K562 (cell line): Measurements from ENCODE around the gene FITM1. TPM values are rescaled to one million over a fixed set of nuclear protein-coding genes. Genes with fewer than 3 reads are reported as not detected.

ENCODE experiments used
- CGGBP1 ChIP-seq: fragments of 250-450 bp; sonication (Bioruptor Pico); IDR thresholded peaks from 2 replicates; pipeline ENCODE4 v1.9.0; 2021; ENCODE audit warnings: mild to moderate bottlenecking
- CHD1 ChIP-seq: fragments of 200-600 bp; sonication (generic); IDR thresholded peaks from one replicate; pipeline ENCODE4 v1.6.1; 2012; ENCODE audit warnings: mild to moderate bottlenecking, moderate library complexity, low read length, inconsistent platforms
- ELF2 ChIP-seq: fragments of 250-450 bp; sonication (Bioruptor Pico); IDR thresholded peaks from 2 replicates; pipeline ENCODE4 v1.5.0; 2021; ENCODE audit warnings: mild to moderate bottlenecking
- GABPA ChIP-seq: fragments of 200-800 bp; sonication (Bioruptor generic); conservative IDR thresholded peaks from 2 replicates; pipeline ENCODE4 v1.6.1; 2016; ENCODE audit warnings: low read depth, missing genetic modification characterization, missing compliant biosample characterization
- GATA2 ChIP-seq: sonication (generic); formaldehyde crosslinking; IDR thresholded peaks from 2 replicates; pipeline ENCODE4 v1.4.0; 2020; ENCODE audit warnings: mild to moderate bottlenecking, missing genetic modification reagents
- HDAC3 ChIP-seq: fragments of 450-650 bp; IDR thresholded peaks from 2 replicates; pipeline ENCODE4 v1.6.1; 2018; ENCODE audit warnings: borderline replicate concordance, mild to moderate bottlenecking, moderate library complexity; ENCODE audit not compliant: partially characterized antibody
- JUND ChIP-seq, 2 experiments: IDR thresholded peaks; 2 replicates in 1 of 2; 3 replicates in 1 of 2; pipeline ENCODE4 v1.6.1; 2011; ENCODE audit warnings: borderline replicate concordance in 2 of 2, low read depth in 2 of 2, low read length in 2 of 2, improper control_type of control experiment in 1 of 2, missing biosample characterization in 1 of 2, missing genetic modification characterization in 1 of 2, missing genetic modification reagents in 1 of 2
- MAX ChIP-seq: sonication (generic); formaldehyde crosslinking; IDR thresholded peaks from 2 replicates; pipeline ENCODE4 v1.9.0; 2022; ENCODE audit warnings: mild to moderate bottlenecking, missing genetic modification reagents
- MAZ ChIP-seq, 2 experiments: fragments of 450-650 bp in 1 of 2; sonication (generic) in 1 of 2; formaldehyde crosslinking; IDR thresholded peaks in 1 of 2; conservative IDR thresholded peaks in 1 of 2; 2 replicates each; pipeline versions ENCODE4 v1.4.0 to v1.5.0; 2020; ENCODE audit warnings: mild to moderate bottlenecking in 1 of 2, missing genetic modification reagents in 1 of 2
- NCOA2 ChIP-seq, 2 experiments: fragments of 450-650 bp; IDR thresholded peaks; 2 replicates each; pipeline ENCODE4 v1.6.1; 2018; ENCODE audit warnings: mild to moderate bottlenecking in 2 of 2, moderate library complexity in 1 of 2; ENCODE audit not compliant: partially characterized antibody in 2 of 2
- RHOXF2B ChIP-seq: fragments of 250-450 bp; sonication (Bioruptor Pico); conservative IDR thresholded peaks from 2 replicates; pipeline ENCODE4 v1.5.1; 2021
- TRIM24 ChIP-seq, 2 experiments: fragments of 450-650 bp; IDR thresholded peaks; 2 replicates each; pipeline ENCODE4 v1.6.1; 2016
- ZNF318 ChIP-seq, 2 experiments: fragments of 450-650 bp; IDR thresholded peaks; 2 replicates each; pipeline ENCODE4 v1.6.1; 2016; ENCODE audit warnings: mild to moderate bottlenecking in 2 of 2, borderline replicate concordance in 1 of 2, low read depth in 1 of 2, moderate library complexity in 1 of 2
- ZNF551 ChIP-seq: fragments of 250-450 bp; sonication (Bioruptor Pico); IDR thresholded peaks from 2 replicates; pipeline ENCODE4 v1.5.0; 2021; ENCODE audit warnings: mild to moderate bottlenecking, moderate library complexity
- polyA plus RNA-seq, 8 experiments: library from polyadenylated mRNA; depleted of rRNA in 4 of 8; stranded (reverse) in 5 of 8; unstranded in 3 of 8; fragments of >200 nt; fragmentation: Nextera tagmentation in 2 of 8; fragmentation: Illumina TruSeq in 1 of 8; extraction: Ambion mirVana in 2 of 8; extraction: Trizol in 1 of 8; gene quantifications; 2 replicates each; pipeline versions ENCODE4 v1.2.1 to v1.2.3, GENCODE V29; 2011 to 2014; ENCODE audit warnings: inconsistent platforms in 1 of 8, missing spikeins in 1 of 8
- total RNA-seq, 7 experiments: library from RNA; depleted of rRNA in 6 of 7; stranded (reverse); fragments of >200 nt in 6 of 7; fragmentation: Illumina TruSeq in 2 of 7; extraction: Trizol in 2 of 7; gene quantifications; 2 replicates each; pipeline versions ENCODE4 v1.2.1 to v1.2.3, GENCODE V29; 2011 to 2021; ENCODE audit warnings: low replicate concordance in 1 of 7
- TF ChIP-seq, protein P1 (sequence below): fragments of 200-800 bp; sonication (Bioruptor generic); IDR thresholded peaks from 2 replicates; pipeline ENCODE4 v1.6.1; 2017; ENCODE audit warnings: missing genetic modification characterization, missing compliant biosample characterization

Gene FITM1
- total and polyA plus RNA-seq, 9 of the 15 experiments (the other 6 are each of a cell fraction or from before 2014, with no cell fraction given), result 0.09 to 0.20 TPM; not detected in 7

GRCh38 chr14:24160850-24161804 lies 30.7 kb downstream of the FITM1 start, which contains the start of gene IRF9 (continued):
- TF ChIP-seq, protein P1, sequence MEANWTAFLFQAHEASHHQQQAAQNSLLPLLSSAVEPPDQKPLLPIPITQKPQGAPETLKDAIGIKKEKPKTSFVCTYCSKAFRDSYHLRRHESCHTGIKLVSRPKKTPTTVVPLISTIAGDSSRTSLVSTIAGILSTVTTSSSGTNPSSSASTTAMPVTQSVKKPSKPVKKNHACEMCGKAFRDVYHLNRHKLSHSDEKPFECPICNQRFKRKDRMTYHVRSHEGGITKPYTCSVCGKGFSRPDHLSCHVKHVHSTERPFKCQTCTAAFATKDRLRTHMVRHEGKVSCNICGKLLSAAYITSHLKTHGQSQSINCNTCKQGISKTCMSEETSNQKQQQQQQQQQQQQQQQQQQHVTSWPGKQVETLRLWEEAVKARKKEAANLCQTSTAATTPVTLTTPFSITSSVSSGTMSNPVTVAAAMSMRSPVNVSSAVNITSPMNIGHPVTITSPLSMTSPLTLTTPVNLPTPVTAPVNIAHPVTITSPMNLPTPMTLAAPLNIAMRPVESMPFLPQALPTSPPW (CRISPR knock-in tag), result peak; percentile 93
- no peak; the same call in 1 of the 2 replicates for TF ChIP-seq GABPA (tag)
- no peak for TF ChIP-seq CHD1
- no peak for TF ChIP-seq ZNF551
- TF ChIP-seq GATA2, result 0 out of 2 replicates have a peak, but pooled peaks have one; percentile 16
- no peak for TF ChIP-seq ZNF318 (IDR thresholded peaks at IDR 0.05; ENCODE audit: borderline replicate concordance in 1 of 2, low read depth in 1 of 2)
- peak; percentile 73 to 76; a peak in 3 of 4 replicates for TF ChIP-seq MAZ (CRISPR knock-in tag; conservative IDR thresholded peaks at IDR 0.05 in 1 of 2, IDR thresholded peaks at IDR 0.05 in 1 of 2)
- no peak for TF ChIP-seq HDAC3
- no peak for TF ChIP-seq NCOA2 (IDR thresholded peaks at IDR 0.05; ENCODE audit: partially characterized antibody in 2 of 2)
- TF ChIP-seq RHOXF2B (CRISPR knock-in tag), result no peak
- no peak for TF ChIP-seq CGGBP1 (CRISPR knock-in tag)
- peak; percentile 52; the same call in 1 of the 2 replicates for TF ChIP-seq JUND (IDR thresholded peaks at IDR 0.05; ENCODE audit: borderline replicate concordance, low read depth, low read length)
- no peak; the same call in 2 of the 3 replicates for TF ChIP-seq JUND (tag; IDR thresholded peaks at IDR 0.05; ENCODE audit: borderline replicate concordance, low read depth, low read length)
- peak; percentile 66 for TF ChIP-seq MAX (CRISPR knock-in tag)
- TF ChIP-seq ELF2, result no peak
- 0 out of 4 replicates have a peak, but pooled peaks of 1 of the 2 experiments have one; percentile 13 for TF ChIP-seq TRIM24 (IDR thresholded peaks at IDR 0.05)
